GM12878 (cell line): Measurements from ENCODE around the gene GPR107. TPM values are rescaled to one million over a fixed set of nuclear protein-coding genes. Genes with fewer than 3 reads are reported as not detected.

Source experiments
- ATF2 ChIP-seq: IDR thresholded peaks from 2 replicates; pipeline ENCODE4 v1.6.1; 2012; ENCODE audit warnings: low read length, inconsistent platforms
- ATF3 ChIP-seq: IDR thresholded peaks from 2 replicates; pipeline ENCODE4 v1.6.1; 2011; ENCODE audit warnings: low read depth, mild to moderate bottlenecking, low read length, moderate library complexity, borderline replicate concordance; ENCODE audit errors: extremely low read depth
- CHD1 ChIP-seq: IDR thresholded peaks from 2 replicates; pipeline ENCODE4 v1.6.1; 2012; ENCODE audit warnings: low read depth, low read length, improper control_type of control experiment
- CREB1 ChIP-seq: IDR thresholded peaks from 2 replicates; pipeline ENCODE4 v1.6.1; 2012; ENCODE audit warnings: low read depth, mild to moderate bottlenecking, inconsistent platforms
- EED ChIP-seq: sonication (generic); IDR thresholded peaks from 2 replicates; pipeline ENCODE4 v1.6.1; 2016; ENCODE audit warnings: antibody characterized with exemption, low read depth
- ETV6 ChIP-seq, 2 experiments: fragments of 450-650 bp in 1 of 2; IDR thresholded peaks in 1 of 2; conservative IDR thresholded peaks in 1 of 2; 2 replicates each; pipeline ENCODE4 v1.6.1; 2014; ENCODE audit warnings: antibody characterized with exemption in 1 of 2, borderline replicate concordance in 1 of 2, low read depth in 1 of 2, mild to moderate bottlenecking in 1 of 2, moderate library complexity in 1 of 2
- IKZF2 ChIP-seq, 2 experiments: fragments of 450-650 bp; IDR thresholded peaks; 2 replicates each; pipeline ENCODE4 v1.6.1; 2017; ENCODE audit warnings: mild to moderate bottlenecking in 2 of 2, moderate library complexity in 2 of 2
- IRF3 ChIP-seq: fragments of 450-650 bp; IDR thresholded peaks from 2 replicates; pipeline ENCODE4 v1.6.1; 2014; ENCODE audit warnings: mild to moderate bottlenecking
- MTA3 ChIP-seq: IDR thresholded peaks from 2 replicates; pipeline ENCODE4 v1.6.1; 2012; ENCODE audit warnings: low read length, inconsistent platforms, borderline replicate concordance
- NFIC ChIP-seq: IDR thresholded peaks from 2 replicates; pipeline ENCODE4 v1.6.1; 2012; ENCODE audit warnings: low read depth, mild to moderate bottlenecking, inconsistent platforms, low read length, moderate library complexity
- PAX5 ChIP-seq: IDR thresholded peaks from 2 replicates; pipeline ENCODE4 v1.6.1; 2011; ENCODE audit warnings: low read depth, low read length, borderline replicate concordance
- POLR2A ChIP-seq: IDR thresholded peaks from 2 replicates; pipeline ENCODE4 v1.6.1; 2011; ENCODE audit warnings: low read depth, mild to moderate bottlenecking, low read length
- POLR2AphosphoS5 ChIP-seq: IDR thresholded peaks from 2 replicates; pipeline ENCODE4 v1.6.1; 2011; ENCODE audit warnings: mild to moderate bottlenecking, low read length, inconsistent platforms
- RELB ChIP-seq: fragments of 450-650 bp; IDR thresholded peaks from 2 replicates; pipeline ENCODE4 v1.6.1; 2017; ENCODE audit warnings: low read depth, mild to moderate bottlenecking, moderate library complexity
- RUNX3 ChIP-seq: IDR thresholded peaks from 2 replicates; pipeline ENCODE4 v1.6.1; 2012; ENCODE audit warnings: low read length, inconsistent platforms
- SIX5 ChIP-seq: IDR thresholded peaks from 2 replicates; pipeline ENCODE4 v1.6.1; 2011; ENCODE audit warnings: mild to moderate bottlenecking, low read depth, low read length, moderate library complexity; ENCODE audit not compliant: severe bottlenecking
- SMAD5 ChIP-seq: IDR thresholded peaks from 2 replicates; pipeline ENCODE4 v1.6.1; 2016; ENCODE audit warnings: antibody characterized with exemption, low read depth
- TCF12 ChIP-seq: IDR thresholded peaks from 2 replicates; pipeline ENCODE4 v1.6.1; 2011; ENCODE audit warnings: low read depth, mild to moderate bottlenecking, low read length
- YY1 ChIP-seq: IDR thresholded peaks from 2 replicates; pipeline ENCODE4 v1.6.1; 2011; ENCODE audit warnings: low read depth, mild to moderate bottlenecking, low read length
- polyA plus RNA-seq, 11 experiments: library from polyadenylated mRNA; depleted of rRNA in 4 of 11; unstranded in 6 of 11; stranded (reverse) in 5 of 11; fragments of >200 nt; fragmentation: Nextera tagmentation in 4 of 11; fragmentation: Illumina TruSeq in 1 of 11; extraction: Ambion mirVana in 4 of 11; extraction: Trizol in 1 of 11; gene quantifications; 1 replicate in 1 of 11; 2 replicates in 10 of 11; pipeline versions ENCODE4 v1.2.1 to v1.2.3, GENCODE V29; 2011 to 2016; ENCODE audit warnings: inconsistent platforms in 2 of 11, missing spikeins in 2 of 11, low read depth in 1 of 11
- total RNA-seq, 4 experiments: library from RNA; depleted of rRNA in 3 of 4; stranded (reverse); fragments of >200 nt in 3 of 4; fragmentation: Illumina TruSeq in 1 of 4; extraction: Trizol in 1 of 4; gene quantifications; 2 replicates each; pipeline versions ENCODE4 v1.2.1 to v1.2.3, GENCODE V29; 2013 to 2021
- TF ChIP-seq, protein P1 (sequence below): fragments of 450-650 bp; IDR thresholded peaks from 2 replicates; pipeline ENCODE4 v1.6.1; 2017; ENCODE audit warnings: borderline replicate concordance
- TF ChIP-seq, protein P2 (sequence below): IDR thresholded peaks from 2 replicates; pipeline ENCODE4 v1.6.1; 2012; ENCODE audit warnings: low read depth, low read length, improper control_type of control experiment
- TF ChIP-seq, protein P3 (sequence below): IDR thresholded peaks from 2 replicates; pipeline ENCODE4 v1.6.1; 2011; ENCODE audit warnings: borderline replicate concordance, low read depth, mild to moderate bottlenecking, moderate library complexity, low read length; ENCODE audit not compliant: insufficient read depth, poor library complexity, severe bottlenecking

Gene GPR107
- total and polyA plus RNA-seq, 10 of the 15 experiments (the other 5 are each of a cell fraction or from before 2014, with no cell fraction given) = 2.7 to 21.4 (median 10.6) TPM

GRCh38 chr9:130023144-130023787, 30.4 kb upstream of the GPR107 start (continued):
- TF ChIP-seq CHD1 (peak; percentile 28; the same call in 1 of the 2 replicates), NFIC (peak; percentile 86), POLR2A (peak; percentile 58), RELB (peak; percentile 88), RUNX3 (peak; percentile 71; the same call in 1 of the 2 replicates), SMAD5 (peak; percentile 61; the same call in 1 of the 2 replicates), ETV6 (conservative IDR thresholded peaks at IDR 0.05 in 1 of 2, IDR thresholded peaks at IDR 0.05 in 1 of 2; ENCODE audit: borderline replicate concordance in 1 of 2, low read depth in 1 of 2) (0 out of 4 replicates have a peak, but pooled peaks of 1 of the 2 experiments have one; percentile 12), YY1 (0 out of 2 replicates have a peak, but pooled peaks have one; percentile 5), POLR2AphosphoS5 (peak; percentile 94), TCF12 (peak; percentile 51; the same call in 1 of the 2 replicates), ATF2 (peak; percentile 89), IRF3 (no peak), CREB1 (peak; percentile 22; the same call in 1 of the 2 replicates), MTA3 (peak; percentile 75), ATF3 (no peak), PAX5 (peak; percentile 68; the same call in 1 of the 2 replicates), EED (peak; percentile 74; the same call in 1 of the 2 replicates), SIX5 (no peak), IKZF2 (IDR thresholded peaks at IDR 0.05) (peak; percentile 68 to 71)
- TF ChIP-seq, protein P1, sequence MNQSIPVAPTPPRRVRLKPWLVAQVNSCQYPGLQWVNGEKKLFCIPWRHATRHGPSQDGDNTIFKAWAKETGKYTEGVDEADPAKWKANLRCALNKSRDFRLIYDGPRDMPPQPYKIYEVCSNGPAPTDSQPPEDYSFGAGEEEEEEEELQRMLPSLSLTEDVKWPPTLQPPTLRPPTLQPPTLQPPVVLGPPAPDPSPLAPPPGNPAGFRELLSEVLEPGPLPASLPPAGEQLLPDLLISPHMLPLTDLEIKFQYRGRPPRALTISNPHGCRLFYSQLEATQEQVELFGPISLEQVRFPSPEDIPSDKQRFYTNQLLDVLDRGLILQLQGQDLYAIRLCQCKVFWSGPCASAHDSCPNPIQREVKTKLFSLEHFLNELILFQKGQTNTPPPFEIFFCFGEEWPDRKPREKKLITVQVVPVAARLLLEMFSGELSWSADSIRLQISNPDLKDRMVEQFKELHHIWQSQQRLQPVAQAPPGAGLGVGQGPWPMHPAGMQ = no peak
- TF ChIP-seq, protein P2, sequence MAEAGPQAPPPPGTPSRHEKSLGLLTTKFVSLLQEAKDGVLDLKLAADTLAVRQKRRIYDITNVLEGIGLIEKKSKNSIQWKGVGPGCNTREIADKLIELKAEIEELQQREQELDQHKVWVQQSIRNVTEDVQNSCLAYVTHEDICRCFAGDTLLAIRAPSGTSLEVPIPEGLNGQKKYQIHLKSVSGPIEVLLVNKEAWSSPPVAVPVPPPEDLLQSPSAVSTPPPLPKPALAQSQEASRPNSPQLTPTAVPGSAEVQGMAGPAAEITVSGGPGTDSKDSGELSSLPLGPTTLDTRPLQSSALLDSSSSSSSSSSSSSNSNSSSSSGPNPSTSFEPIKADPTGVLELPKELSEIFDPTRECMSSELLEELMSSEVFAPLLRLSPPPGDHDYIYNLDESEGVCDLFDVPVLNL = no peak
- TF ChIP-seq, protein P3, sequence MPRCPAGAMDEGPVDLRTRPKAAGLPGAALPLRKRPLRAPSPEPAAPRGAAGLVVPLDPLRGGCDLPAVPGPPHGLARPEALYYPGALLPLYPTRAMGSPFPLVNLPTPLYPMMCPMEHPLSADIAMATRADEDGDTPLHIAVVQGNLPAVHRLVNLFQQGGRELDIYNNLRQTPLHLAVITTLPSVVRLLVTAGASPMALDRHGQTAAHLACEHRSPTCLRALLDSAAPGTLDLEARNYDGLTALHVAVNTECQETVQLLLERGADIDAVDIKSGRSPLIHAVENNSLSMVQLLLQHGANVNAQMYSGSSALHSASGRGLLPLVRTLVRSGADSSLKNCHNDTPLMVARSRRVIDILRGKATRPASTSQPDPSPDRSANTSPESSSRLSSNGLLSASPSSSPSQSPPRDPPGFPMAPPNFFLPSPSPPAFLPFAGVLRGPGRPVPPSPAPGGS = peak; percentile 84
